CD4-positive, alpha-beta T cell (primary cell): ENCODE data around the gene RAB6B. TPM values are rescaled to one million over a fixed set of nuclear protein-coding genes. Genes with fewer than 3 reads are reported as not detected.

Experiments
- ATAC-seq: fragments of 200-7000 bp; cut with Tn5 transposase; one replicate; pipeline ENCODE4 v1.10.0; 2022; ENCODE audit warnings: mild to moderate bottlenecking; ENCODE audit not compliant: poor library complexity
- CTCF ChIA-PET: fragments of 350-600 bp; sonication (Branson Sonifier 250); formaldehyde crosslinking; loops from one replicate; lab custom pipeline; 2021; ENCODE audit warnings: antibody characterized with exemption, inconsistent platforms; lab: Charles Lee
- POLR2A ChIA-PET: fragments of 350-600 bp; sonication (Branson Sonifier 250); formaldehyde crosslinking; loops from one replicate; lab custom pipeline; 2021; ENCODE audit warnings: antibody characterized with exemption, inconsistent platforms; lab: Charles Lee
- DNase-seq, 14 experiments: peaks; one replicate each; pipeline ENCODE4 v3.0.0-alpha.2; 2013 to 2020; ENCODE audit warnings: mixed read lengths in 2 of 14
- H3K27ac ChIP-seq, 2 donors: one replicate each; pipeline versions ENCODE4 v1.5.1 to v1.7.0; 2013; ENCODE audit warnings: low read length in 2 of 2, low read depth in 1 of 2, mild to moderate bottlenecking in 1 of 2
- H3K27me3 ChIP-seq, 2 experiments: 1 replicate in 1 of 2; 2 replicates in 1 of 2; pipeline versions ENCODE4 v1.6.1 to v1.7.0; 2013; ENCODE audit warnings: low read length in 2 of 2, control low read depth in 1 of 2, mild to moderate bottlenecking in 1 of 2, moderate library complexity in 1 of 2; ENCODE audit not compliant: insufficient read depth in 2 of 2, control insufficient read depth in 1 of 2
- H3K36me3 ChIP-seq: one replicate; pipeline ENCODE4 v1.6.1; 2013; ENCODE audit warnings: low read length, control low read depth; ENCODE audit not compliant: insufficient read depth
- H3K4me1 ChIP-seq: one replicate; pipeline ENCODE4 v1.6.1; 2013; ENCODE audit warnings: low read length, control low read depth; ENCODE audit not compliant: insufficient read depth
- H3K4me3 ChIP-seq: one replicate; pipeline ENCODE4 v1.5.1; 2013; ENCODE audit warnings: mild to moderate bottlenecking, low read length, moderate library complexity
- H3K9me3 ChIP-seq, 2 experiments: 1 replicate in 1 of 2; 2 replicates in 1 of 2; pipeline versions ENCODE4 v1.6.1 to v1.7.0; 2013; ENCODE audit warnings: low read length in 2 of 2, mild to moderate bottlenecking in 2 of 2, control low read depth in 1 of 2, moderate library complexity in 1 of 2; ENCODE audit not compliant: control insufficient read depth in 1 of 2, insufficient read depth in 1 of 2
- H3K27ac Mint-ChIP-seq: one replicate; pipeline ENCODE4 v1.8.0; 2020; ENCODE audit warnings: mixed read lengths
- H3K27me3 Mint-ChIP-seq: one replicate; pipeline ENCODE4 v1.8.0; 2021; ENCODE audit warnings: mixed read lengths
- H3K36me3 Mint-ChIP-seq: one replicate; pipeline ENCODE4 v1.8.0; 2021; ENCODE audit warnings: low read depth, mixed read lengths
- H3K4me1 Mint-ChIP-seq: one replicate; pipeline ENCODE4 v1.8.0; 2021; ENCODE audit warnings: low read depth, mixed read lengths
- H3K4me3 Mint-ChIP-seq: one replicate; pipeline ENCODE4 v1.8.0; 2020; ENCODE audit warnings: mild to moderate bottlenecking, mixed read lengths
- H3K9me3 Mint-ChIP-seq: one replicate; pipeline ENCODE4 v1.8.0; 2020; ENCODE audit warnings: mixed read lengths
- CTCF ChIP-seq: fragments of 200-600 bp; IDR thresholded peaks from one replicate; pipeline ENCODE4 v1.8.0; 2022; ENCODE audit warnings: antibody characterized with exemption, mild to moderate bottlenecking
- intact Hi-C, 2 experiments: fragments of 100-400 bp; cut with DNase I in 1 of 2; cut with micrococcal nuclease in 1 of 2; formaldehyde crosslinking; loops; one replicate each; pipeline versions ENCODE4 v1.15.1 to v1.9.0; 2023 to 2025; cut with DNase I, micrococcal nuclease
- total RNA-seq, 174 experiments: library from RNA in 2 of 174; stranded (reverse) in 2 of 174; gene quantifications; one replicate each; pipeline ENCODE4 v1.2.3 and lab custom pipeline; 2021 to 2026

Gene RAB6B
- total RNA-seq, 2 experiments from 2014 or later, result not detected

DNA sequence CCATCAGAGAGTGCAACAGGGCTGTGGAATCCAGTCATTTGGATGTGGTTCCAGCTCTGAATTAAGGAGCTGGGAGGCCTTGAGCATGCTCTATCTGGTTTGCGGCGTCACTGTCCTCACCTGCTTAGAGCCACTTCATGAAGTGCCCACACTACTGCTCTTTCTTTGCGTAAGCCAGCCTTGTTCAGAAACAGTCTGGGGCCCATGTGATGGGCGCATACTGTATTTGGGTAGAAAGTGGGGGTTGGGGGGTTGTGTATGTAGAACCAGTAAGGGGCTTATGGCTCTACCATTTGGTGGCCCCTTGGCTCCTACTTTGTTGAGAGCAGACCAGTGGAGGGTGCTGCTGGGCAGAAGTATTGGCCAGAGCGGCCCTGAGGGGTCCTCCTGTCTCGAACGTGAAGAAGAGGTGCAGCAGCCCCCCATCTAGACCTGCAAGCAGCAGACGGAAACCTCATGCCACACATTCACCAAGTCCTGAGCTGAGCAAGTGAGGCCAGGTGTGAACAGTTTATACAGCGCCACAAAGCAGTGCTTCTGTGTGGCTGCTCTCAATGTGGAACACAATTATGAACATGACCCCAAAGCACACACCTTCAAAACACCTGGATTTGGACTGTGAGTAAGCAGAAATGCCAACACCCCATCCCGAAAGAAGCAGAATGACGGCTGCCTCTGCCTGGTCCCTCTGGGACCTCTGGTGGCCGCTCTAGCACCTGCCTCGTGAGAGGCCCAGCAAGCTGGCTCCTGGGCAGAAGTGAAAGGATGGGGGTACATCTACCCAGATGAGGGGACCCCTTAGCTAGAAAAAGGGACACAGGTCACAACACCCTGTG lies 63.5 kb downstream of the RAB6B start:
- DNase-seq (no peak), ATAC-seq (no peak)
- H3K27ac Mint-ChIP-seq, result no peak overlapping the region
- H3K36me3 Mint-ChIP-seq, result no peaks in the 10 kb centered on the region
- H3K27me3 ChIP-seq, result no peaks in the 10 kb centered on the region
- no peaks in the 10 kb centered on the region for H3K4me1 ChIP-seq
- H3K27me3 Mint-ChIP-seq, result no peaks in the 10 kb centered on the region
- H3K36me3 ChIP-seq, result no peaks in the 10 kb centered on the region
- no peaks in the 10 kb centered on the region for H3K4me1 Mint-ChIP-seq
- no peak overlapping the region for H3K4me3 ChIP-seq
- ChIA-PET CTCF (interaction anchor here (0.6 kb wide), 1 partner anchor 32 kb away, joined by 4 read pairs; no protein-coding TSS in a partner anchor), POLR2A (no interaction called here)
- no peak overlapping the region for H3K27ac ChIP-seq
- no peak overlapping the region for H3K4me3 Mint-ChIP-seq
- intact Hi-C loops, result no loop called here
- TF ChIP-seq CTCF, result no peak
- H3K9me3 Mint-ChIP-seq, result no peaks in the 10 kb centered on the region
- no peaks in the 10 kb centered on the region for H3K9me3 ChIP-seq

DNA sequence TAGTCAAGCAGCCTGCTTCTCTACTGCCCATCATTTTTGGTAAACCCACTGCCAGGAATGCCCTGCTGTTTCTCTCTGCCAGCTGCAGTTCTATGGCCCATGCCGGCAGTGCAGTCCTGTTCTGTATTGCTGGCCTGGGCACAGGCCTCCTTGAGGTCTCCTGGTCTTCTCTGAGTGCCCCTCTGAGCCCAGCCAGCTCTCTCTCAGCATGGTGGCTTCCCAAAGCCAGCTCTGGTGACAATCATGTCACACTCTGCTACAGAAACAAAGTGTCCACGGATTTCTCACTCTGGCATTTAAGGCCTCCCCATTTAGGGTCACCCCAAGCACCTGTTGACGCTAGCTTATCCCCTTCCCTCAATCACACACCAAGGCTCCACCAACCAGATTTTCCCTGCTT lies 65.6 kb downstream of the RAB6B start:
- H3K36me3 Mint-ChIP-seq, result peaks cover 17% of the 10 kb centered on the region
- no peak overlapping the region for H3K4me3 Mint-ChIP-seq
- Histone ChIP-seq H3K27ac (no peak overlapping the region), H3K4me1 (no peaks in the 10 kb centered on the region), H3K27me3 (no peaks in the 10 kb centered on the region), H3K4me3 (no peak overlapping the region), H3K9me3 (no peaks in the 10 kb centered on the region), H3K36me3 (no peaks in the 10 kb centered on the region)
- ChIA-PET POLR2A (no interaction called here), CTCF (no interaction called here)
- H3K4me1 Mint-ChIP-seq, result no peaks in the 10 kb centered on the region
- DNase-seq, result no peak
- no peak overlapping the region for H3K27ac Mint-ChIP-seq
- TF ChIP-seq CTCF, result no peak
- no peaks in the 10 kb centered on the region for H3K27me3 Mint-ChIP-seq
- ATAC-seq, result no peak
- no peaks in the 10 kb centered on the region for H3K9me3 Mint-ChIP-seq
- intact Hi-C loops, result no loop called here

DNA sequence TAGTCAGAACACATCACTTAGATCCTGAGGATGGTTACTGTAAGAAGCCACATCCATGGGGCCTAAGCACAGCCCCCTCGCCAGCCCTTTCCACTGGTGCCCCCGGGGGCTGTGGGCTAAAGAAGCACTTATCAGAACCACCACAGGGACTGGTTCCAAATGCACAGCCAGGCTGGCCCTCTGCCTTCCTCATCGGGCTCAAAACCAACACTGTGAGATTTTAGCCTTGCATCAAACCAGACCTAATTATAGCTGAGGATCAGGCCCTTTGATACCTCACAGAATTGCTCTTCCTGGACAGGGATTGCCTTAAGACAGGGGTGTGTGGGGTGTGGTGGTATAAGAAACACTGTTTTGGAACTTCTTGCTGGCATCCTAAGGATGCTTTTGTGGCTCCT lies 66.4 kb downstream of the RAB6B start:
- Histone ChIP-seq H3K36me3 (peaks cover 5% of the 10 kb centered on the region), H3K27ac (no peak overlapping the region), H3K9me3 (no peaks in the 10 kb centered on the region), H3K27me3 (no peaks in the 10 kb centered on the region), H3K4me3 (no peak overlapping the region), H3K4me1 (no peaks in the 10 kb centered on the region)
- H3K4me3 Mint-ChIP-seq, result no peak overlapping the region
- no peak overlapping the region for H3K27ac Mint-ChIP-seq
- peaks cover 22% of the 10 kb centered on the region for H3K36me3 Mint-ChIP-seq
- H3K9me3 Mint-ChIP-seq, result no peaks in the 10 kb centered on the region
- no peak for ATAC-seq
- DNase-seq, result no peak
- ChIA-PET CTCF (no interaction called here), POLR2A (no interaction called here)
- intact Hi-C loops, result no loop called here
- H3K27me3 Mint-ChIP-seq, result no peaks in the 10 kb centered on the region
- TF ChIP-seq CTCF, result no peak
- H3K4me1 Mint-ChIP-seq, result no peaks in the 10 kb centered on the region
